ENCODE measurements around the gene EHF.

DNA sequence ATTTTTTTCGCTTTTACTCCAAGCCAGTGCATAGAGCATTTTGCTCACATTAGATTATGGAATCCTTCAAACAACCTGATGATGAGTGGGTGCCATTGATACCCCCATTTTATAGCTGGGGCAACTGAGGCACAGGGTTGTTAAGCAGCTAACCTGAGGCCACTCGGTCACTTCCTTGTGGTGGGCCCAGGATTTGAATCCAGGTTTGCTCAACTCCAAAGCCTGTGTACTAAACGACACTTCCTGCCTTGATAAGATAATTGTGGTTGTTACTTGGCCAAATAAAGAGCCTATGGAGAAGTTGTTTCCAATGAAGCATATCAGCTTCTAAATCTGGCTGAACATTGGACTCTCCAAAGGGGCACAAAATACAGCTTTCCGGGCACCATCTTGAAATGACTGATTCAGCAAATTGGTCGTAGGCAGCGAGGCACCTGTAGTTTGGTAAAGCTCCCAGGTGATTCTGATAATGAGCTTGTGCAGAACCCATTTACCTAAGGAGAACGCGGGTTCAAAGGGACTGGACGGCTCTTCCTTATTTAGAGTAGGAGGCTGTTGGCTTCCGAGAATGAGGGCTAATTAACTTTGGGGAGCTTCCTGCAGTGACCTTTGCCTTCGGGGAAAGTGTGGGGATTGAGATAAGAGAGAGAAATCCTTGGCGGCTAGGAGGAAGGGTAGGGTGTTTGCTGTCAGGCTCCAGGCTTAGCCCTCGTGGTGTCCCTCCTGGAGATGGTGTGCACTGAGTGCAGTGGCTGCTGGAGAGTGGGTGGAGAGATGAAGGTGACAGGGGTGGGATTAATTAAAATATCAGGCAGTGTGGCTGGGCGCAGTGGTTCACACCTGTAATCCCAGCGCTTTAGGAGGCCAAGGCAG, 17.5 kb upstream of the EHF start:
- TF ChIP-seq, protein P1, sequence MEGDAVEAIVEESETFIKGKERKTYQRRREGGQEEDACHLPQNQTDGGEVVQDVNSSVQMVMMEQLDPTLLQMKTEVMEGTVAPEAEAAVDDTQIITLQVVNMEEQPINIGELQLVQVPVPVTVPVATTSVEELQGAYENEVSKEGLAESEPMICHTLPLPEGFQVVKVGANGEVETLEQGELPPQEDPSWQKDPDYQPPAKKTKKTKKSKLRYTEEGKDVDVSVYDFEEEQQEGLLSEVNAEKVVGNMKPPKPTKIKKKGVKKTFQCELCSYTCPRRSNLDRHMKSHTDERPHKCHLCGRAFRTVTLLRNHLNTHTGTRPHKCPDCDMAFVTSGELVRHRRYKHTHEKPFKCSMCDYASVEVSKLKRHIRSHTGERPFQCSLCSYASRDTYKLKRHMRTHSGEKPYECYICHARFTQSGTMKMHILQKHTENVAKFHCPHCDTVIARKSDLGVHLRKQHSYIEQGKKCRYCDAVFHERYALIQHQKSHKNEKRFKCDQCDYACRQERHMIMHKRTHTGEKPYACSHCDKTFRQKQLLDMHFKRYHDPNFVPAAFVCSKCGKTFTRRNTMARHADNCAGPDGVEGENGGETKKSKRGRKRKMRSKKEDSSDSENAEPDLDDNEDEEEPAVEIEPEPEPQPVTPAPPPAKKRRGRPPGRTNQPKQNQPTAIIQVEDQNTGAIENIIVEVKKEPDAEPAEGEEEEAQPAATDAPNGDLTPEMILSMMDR (optimal IDR thresholded peaks at IDR 0.05 in 1 of 3, IDR thresholded peaks at IDR 0.05 in 1 of 3, conservative IDR thresholded peaks at IDR 0.05 in 1 of 3; ENCODE audit: extremely low read depth in 1 of 3, insufficient read depth in 2 of 3, low read length in 3 of 3), result no peak
- TF ChIP-seq EZH2 (IDR thresholded peaks at IDR 0.05; ENCODE audit: low read length), result no peak

Data from keratinocyte (primary cell).